Neural cell (in vitro differentiated cells): Measurements from ENCODE around the gene AMDHD2. TPM values are rescaled to one million over a fixed set of nuclear protein-coding genes. Genes with fewer than 3 reads are reported as not detected.

Experiments used
- H2AFZ ChIP-seq: fragments of 200-600, 300-800 bp; sonication (generic), shearing (Covaris generic); 2 replicates; pipeline ENCODE4 v1.6.0; 2014; ENCODE audit warnings: low read depth, mild to moderate bottlenecking, antibody characterized with exemption, low read length, moderate library complexity
- H3F3A ChIP-seq: fragments of 200-600 bp; shearing (Covaris generic); 2 replicates; pipeline ENCODE4 v1.6.1; 2016; ENCODE audit warnings: mild to moderate bottlenecking, moderate library complexity, mixed read lengths, antibody characterized with exemption, low read length; ENCODE audit not compliant: insufficient read depth, poor library complexity, severe bottlenecking
- H3K27ac ChIP-seq: fragments of 200-600, 300-800 bp; sonication (generic), shearing (Covaris generic); 2 replicates; pipeline ENCODE4 v1.5.1; 2014; ENCODE audit warnings: mild to moderate bottlenecking, low read length, moderate library complexity
- H3K27me3 ChIP-seq: fragments of 300-800, 200-600 bp; sonication (generic), shearing (Covaris generic); 2 replicates; pipeline ENCODE4 v1.6.0; 2014; ENCODE audit warnings: mild to moderate bottlenecking, low read depth, low read length, moderate library complexity; ENCODE audit not compliant: insufficient read depth
- H3K36me3 ChIP-seq: fragments of 300-800, 200-600 bp; sonication (generic), shearing (Covaris generic); 2 replicates; pipeline ENCODE4 v1.5.1; 2014; ENCODE audit warnings: mild to moderate bottlenecking, antibody characterized with exemption, low read length, moderate library complexity; ENCODE audit not compliant: insufficient read depth
- H3K4me2 ChIP-seq: fragments of 300-800, 200-600 bp; sonication (generic), shearing (Covaris generic); 2 replicates; pipeline ENCODE4 v1.6.0; 2014; ENCODE audit warnings: mild to moderate bottlenecking, low read length
- H3K4me3 ChIP-seq: fragments of 300-800, 200-600 bp; sonication (generic), shearing (Covaris generic); 2 replicates; pipeline ENCODE4 v1.5.1; 2014; ENCODE audit warnings: mild to moderate bottlenecking, low read length, moderate library complexity
- H3K79me2 ChIP-seq: fragments of 200-600 bp; shearing (Covaris generic); replicated peaks from 2 replicates; pipeline ENCODE4 v1.6.0; 2014; ENCODE audit warnings: mild to moderate bottlenecking, low read length, moderate library complexity; ENCODE audit not compliant: insufficient read depth
- H3K9ac ChIP-seq: fragments of 300-800, 200-600 bp; sonication (generic), shearing (Covaris generic); 2 replicates; pipeline ENCODE4 v1.6.1; 2016; ENCODE audit warnings: mild to moderate bottlenecking, low read length, mixed read lengths
- H3K9me2 ChIP-seq: fragments of 200-600 bp; shearing (Covaris generic); 2 replicates; pipeline ENCODE4 v1.6.1; 2016; ENCODE audit warnings: mild to moderate bottlenecking, low read length, mixed read lengths; ENCODE audit not compliant: insufficient read depth
- H3K9me3 ChIP-seq: fragments of 200-600, 300-800 bp; sonication (generic), shearing (Covaris generic); 2 replicates; pipeline ENCODE4 v1.6.1; 2016; ENCODE audit warnings: mild to moderate bottlenecking, mixed run types, low read length, moderate library complexity, mixed read lengths
- H4K20me1 ChIP-seq: fragments of 200-600 bp; shearing (Covaris generic); 2 replicates; pipeline ENCODE4 v1.6.1; 2016; ENCODE audit warnings: mild to moderate bottlenecking, mixed run types; ENCODE audit not compliant: insufficient read depth
- CTCF ChIP-seq: fragments of 450-650 bp; IDR thresholded peaks from 2 replicates; pipeline ENCODE4 v1.5.1; 2014; ENCODE audit warnings: antibody characterized with exemption, mild to moderate bottlenecking, moderate library complexity; ENCODE audit not compliant: poor library complexity, severe bottlenecking
- EP300 ChIP-seq: fragments of 450-650 bp; conservative IDR thresholded peaks from 2 replicates; pipeline ENCODE4 v1.6.1; 2014; ENCODE audit warnings: antibody characterized with exemption, mild to moderate bottlenecking, moderate library complexity; ENCODE audit not compliant: poor library complexity, severe bottlenecking
- EZH2 ChIP-seq: fragments of 200-600, 300-800 bp; shearing (Covaris generic), sonication (generic); IDR thresholded peaks from 2 replicates; pipeline ENCODE4 v1.6.1; 2014; ENCODE audit warnings: antibody characterized with exemption, low read length, borderline replicate concordance, mild to moderate bottlenecking; ENCODE audit not compliant: insufficient read depth, poor library complexity, severe bottlenecking
- MXI1 ChIP-seq: fragments of 450-650 bp; conservative IDR thresholded peaks from 2 replicates; pipeline ENCODE4 v1.6.1; 2014; ENCODE audit warnings: antibody characterized with exemption, mild to moderate bottlenecking; ENCODE audit not compliant: poor library complexity, severe bottlenecking
- POLR2AphosphoS5 ChIP-seq: IDR thresholded peaks from 2 replicates; pipeline ENCODE4 v1.6.1; 2012
- RAD21 ChIP-seq: fragments of 450-650 bp; conservative IDR thresholded peaks from 2 replicates; pipeline ENCODE4 v1.6.1; 2014; ENCODE audit warnings: antibody characterized with exemption, mild to moderate bottlenecking, moderate library complexity
- REST ChIP-seq: IDR thresholded peaks from 2 replicates; pipeline ENCODE4 v1.6.1; 2012; ENCODE audit warnings: borderline replicate concordance
- SMC3 ChIP-seq: fragments of 450-650 bp; conservative IDR thresholded peaks from 2 replicates; pipeline ENCODE4 v1.6.1; 2014; ENCODE audit warnings: antibody characterized with exemption, mild to moderate bottlenecking, moderate library complexity; ENCODE audit not compliant: poor library complexity
- TAF1 ChIP-seq: IDR thresholded peaks from 2 replicates; pipeline ENCODE4 v1.6.1; 2012; ENCODE audit warnings: low read depth
- polyA plus RNA-seq: library from polyadenylated mRNA; depleted of rRNA; stranded (reverse); fragments of >200 nt; gene quantifications from 2 replicates; pipeline ENCODE4 v1.2.3, GENCODE V29; 2014

The AMDHD2 gene
- polyA plus RNA-seq, 1 donor from 2014 or later, result 50.0 TPM

GRCh38 chr16:2494616-2495015 is 25.6 kb upstream of the AMDHD2 start:
- no peak overlapping the region for H2AFZ ChIP-seq
- H3F3A ChIP-seq, result no peaks in the 10 kb centered on the region
- no peaks in the 10 kb centered on the region for H3K27me3 ChIP-seq
- no peak overlapping the region for H3K9ac ChIP-seq
- no peak overlapping the region for H3K4me3 ChIP-seq
- no peaks in the 10 kb centered on the region for H3K9me2 ChIP-seq
- H3K36me3 ChIP-seq, result no peaks in the 10 kb centered on the region
- no peak overlapping the region for H3K4me2 ChIP-seq
- H3K79me2 ChIP-seq, result no peaks in the 10 kb centered on the region
- TF ChIP-seq MXI1 (no peak), POLR2AphosphoS5 (no peak), TAF1 (no peak), EP300 (no peak), REST (no peak), CTCF (no peak), RAD21 (no peak), EZH2 (no peak), SMC3 (no peak)
- H4K20me1 ChIP-seq, result no peaks in the 10 kb centered on the region
- no peak overlapping the region for H3K27ac ChIP-seq
- H3K9me3 ChIP-seq, result no peaks in the 10 kb centered on the region

GRCh38 chr16:2495041-2495440 is 25.1 kb upstream of the AMDHD2 start:
- Histone ChIP-seq H3K9me2 (no peaks in the 10 kb centered on the region), H3K27ac (no peak overlapping the region), H3F3A (no peaks in the 10 kb centered on the region), H4K20me1 (no peaks in the 10 kb centered on the region), H3K36me3 (no peaks in the 10 kb centered on the region), H3K27me3 (no peaks in the 10 kb centered on the region), H3K9me3 (no peaks in the 10 kb centered on the region), H2AFZ (no peak overlapping the region), H3K4me2 (no peak overlapping the region), H3K4me3 (no peak overlapping the region), H3K9ac (no peak overlapping the region), H3K79me2 (no peaks in the 10 kb centered on the region)
- TF ChIP-seq MXI1, result no peak
- no peak for TF ChIP-seq TAF1
- TF ChIP-seq REST, result no peak
- no peak for TF ChIP-seq POLR2AphosphoS5
- no peak for TF ChIP-seq EP300
- no peak for TF ChIP-seq RAD21
- TF ChIP-seq EZH2, result no peak
